Activated CD4-positive, alpha-beta memory T cell treated with anti-CD3 and anti-CD28 coated beads, Interleukin-2, amount 10 ng/mL, durations not matched to agents 7 days and 5 days (primary cell): ENCODE data around the gene ARMH4. TPM values are rescaled to one million over a fixed set of nuclear protein-coding genes. Genes with fewer than 3 reads are reported as not detected.
"Not testable (repeated sequence)": the region's sequence is repeated elsewhere in the genome, so short reads cannot be mapped to it uniquely, and the experiment has no call there.

Source experiments
- CTCF ChIA-PET: fragments of 350-600 bp; sonication (Branson Sonifier 250); formaldehyde crosslinking; loops from one replicate; lab custom pipeline; 2021; ENCODE audit warnings: antibody characterized with exemption, inconsistent platforms; lab: Charles Lee
- POLR2A ChIA-PET: fragments of 350-600 bp; sonication (Branson Sonifier 250); formaldehyde crosslinking; loops from one replicate; lab custom pipeline; 2021; ENCODE audit warnings: antibody characterized with exemption; lab: Charles Lee
- DNase-seq: peaks from one replicate; pipeline ENCODE4 v3.0.0-alpha.2; 2020
- H3K27ac Mint-ChIP-seq: one replicate; pipeline ENCODE4 v1.8.0; 2021; ENCODE audit warnings: mild to moderate bottlenecking, mixed read lengths
- H3K27me3 Mint-ChIP-seq: one replicate; pipeline ENCODE4 v1.8.0; 2021; ENCODE audit warnings: mixed read lengths
- H3K36me3 Mint-ChIP-seq: one replicate; pipeline ENCODE4 v1.8.0; 2021; ENCODE audit warnings: low read depth, mixed read lengths
- H3K4me1 Mint-ChIP-seq: one replicate; pipeline ENCODE4 v1.8.0; 2021; ENCODE audit warnings: mixed read lengths
- H3K4me3 Mint-ChIP-seq: one replicate; pipeline ENCODE4 v1.8.0; 2021; ENCODE audit warnings: mild to moderate bottlenecking, mixed read lengths
- H3K9me3 Mint-ChIP-seq: one replicate; pipeline ENCODE4 v1.8.0; 2021; ENCODE audit warnings: mixed read lengths
- total RNA-seq, 2 experiments: library from RNA; stranded (reverse); gene quantifications; one replicate each; pipeline ENCODE4 v1.2.3, GENCODE V29; 2021

Gene ARMH4
- total RNA-seq, 2 experiments from 2014 or later, result not detected

DNA sequence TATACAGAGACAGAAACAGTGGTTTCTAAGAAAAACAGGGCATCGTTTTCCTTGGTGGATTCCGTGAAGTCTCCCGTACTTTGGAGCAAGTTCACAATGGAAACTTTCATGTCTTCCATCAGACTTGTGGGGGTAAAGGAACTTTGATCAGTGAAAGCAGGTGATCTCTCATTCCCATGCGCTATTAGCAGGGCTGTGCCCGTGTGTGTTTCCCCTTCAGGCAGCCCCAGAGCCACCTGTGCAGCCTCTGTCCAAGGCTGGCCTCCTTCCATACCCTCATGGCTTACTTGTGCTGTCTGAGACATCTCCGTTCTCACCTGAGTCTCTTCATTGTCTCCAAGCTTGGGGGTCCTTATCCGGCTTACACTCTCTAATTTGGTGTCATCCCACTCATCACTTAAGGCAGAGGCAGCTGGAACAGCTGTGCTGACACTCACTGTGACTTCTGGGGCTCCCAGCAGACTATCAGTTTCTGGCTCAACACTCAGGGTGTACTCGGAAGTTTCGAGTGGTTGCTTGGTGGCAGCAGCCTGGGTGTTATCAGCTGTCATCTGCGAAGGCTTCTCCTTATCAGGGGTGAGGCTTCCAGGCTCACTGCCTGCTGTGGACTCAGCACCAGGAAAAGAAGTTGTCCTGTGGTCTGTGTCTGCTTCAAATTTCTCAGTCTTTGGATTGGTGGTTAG is 13.8 kb downstream of the ARMH4 start:
- H3K36me3 Mint-ChIP-seq, result no peaks in the 10 kb centered on the region
- no peak overlapping the region for H3K27ac Mint-ChIP-seq
- peaks cover 12% of the 10 kb centered on the region for H3K4me1 Mint-ChIP-seq
- no peaks in the 10 kb centered on the region for H3K9me3 Mint-ChIP-seq
- CTCF ChIA-PET, result interaction anchor here (0.5 kb wide), 1 partner anchor 43 kb away, joined by 3 read pairs; no protein-coding TSS in a partner anchor
- no peak overlapping the region for H3K4me3 Mint-ChIP-seq
- POLR2A ChIA-PET, result no interaction called here
- no peak for DNase-seq
- peaks cover 8% of the 10 kb centered on the region for H3K27me3 Mint-ChIP-seq

DNA sequence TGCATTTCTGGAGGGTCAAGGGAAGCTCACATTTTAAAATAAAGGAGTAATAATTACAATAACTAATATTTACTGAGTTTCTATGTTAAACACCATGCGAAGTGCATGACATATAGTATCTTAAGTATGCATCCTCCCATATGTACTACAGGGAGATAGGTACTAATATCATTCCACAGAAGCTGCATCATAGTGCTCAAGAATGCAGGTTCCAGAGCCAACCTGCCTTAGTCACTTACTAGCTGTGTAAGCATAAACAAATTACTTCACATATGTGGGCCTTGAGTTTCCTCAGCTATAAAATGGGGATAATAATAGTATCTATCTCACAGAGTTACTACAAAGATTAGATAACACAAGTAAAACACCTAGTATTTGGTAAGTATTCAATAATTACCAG is 18.3 kb downstream of the ARMH4 start:
- DNase-seq, result no peak
- ChIA-PET POLR2A (no interaction called here), CTCF (interaction anchor here (1.0 kb wide), 1 partner anchor 9 kb away, joined by 4 read pairs; no protein-coding TSS in a partner anchor)
- peaks cover 10% of the 10 kb centered on the region for H3K4me1 Mint-ChIP-seq
- no peaks in the 10 kb centered on the region for H3K9me3 Mint-ChIP-seq
- H3K36me3 Mint-ChIP-seq, result no peaks in the 10 kb centered on the region
- H3K27me3 Mint-ChIP-seq, result peaks cover 5% of the 10 kb centered on the region
- H3K4me3 Mint-ChIP-seq, result no peak overlapping the region
- no peak overlapping the region for H3K27ac Mint-ChIP-seq

GRCh38 chr14:58131386-58131785 is 20.6 kb downstream of the ARMH4 start:
- Mint-ChIP-seq H3K4me3 (no peak overlapping the region), H3K36me3 (no peaks in the 10 kb centered on the region), H3K4me1 (no peaks in the 10 kb centered on the region), H3K9me3 (no peaks in the 10 kb centered on the region), H3K27me3 (peaks cover 5% of the 10 kb centered on the region), H3K27ac (no peak overlapping the region)
- CTCF ChIA-PET, result no interaction called here
- no peak for DNase-seq
- POLR2A ChIA-PET, result no interaction called here

- H3K9me3 Mint-ChIP-seq, result peaks cover 9% of the 10 kb centered on the region
- POLR2A ChIA-PET, result no interaction called here
- peaks cover 3% of the 10 kb centered on the region for H3K27me3 Mint-ChIP-seq
- no peaks in the 10 kb centered on the region for H3K36me3 Mint-ChIP-seq
- H3K4me1 Mint-ChIP-seq, result no peaks in the 10 kb centered on the region
- DNase-seq, result no peak
- H3K4me3 Mint-ChIP-seq, result no peak overlapping the region
- no peak overlapping the region for H3K27ac Mint-ChIP-seq
- CTCF ChIA-PET, result no interaction called here
Measured at GRCh38 chr14:58130116-58130782, 21.8 kb downstream of the ARMH4 start.

DNA sequence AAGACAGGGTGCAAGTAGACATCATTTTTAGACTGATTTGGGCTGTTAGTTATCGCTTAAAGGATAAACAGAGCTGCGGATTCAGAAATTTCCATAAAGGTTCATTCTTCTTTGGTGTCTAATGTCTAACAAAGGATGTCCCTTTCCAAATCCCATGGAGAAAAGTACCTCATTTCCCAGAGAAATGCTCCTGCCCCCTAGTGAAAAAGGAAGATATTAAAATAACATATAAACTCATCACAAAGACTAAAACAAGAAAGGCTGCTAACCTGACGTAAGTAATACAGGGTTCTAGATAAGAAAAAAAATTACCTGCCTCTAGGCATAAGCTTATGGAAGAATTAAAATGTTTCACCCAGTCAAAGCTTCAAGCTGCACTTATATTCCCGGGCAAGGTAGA is 22.8 kb downstream of the ARMH4 start:
- Mint-ChIP-seq H3K27me3 (peaks cover 3% of the 10 kb centered on the region), H3K27ac (no peak overlapping the region), H3K4me1 (no peaks in the 10 kb centered on the region), H3K36me3 (no peaks in the 10 kb centered on the region), H3K4me3 (no peak overlapping the region), H3K9me3 (peaks cover 9% of the 10 kb centered on the region)
- CTCF ChIA-PET, result no interaction called here
- POLR2A ChIA-PET, result no interaction called here
- DNase-seq, result no peak

DNA sequence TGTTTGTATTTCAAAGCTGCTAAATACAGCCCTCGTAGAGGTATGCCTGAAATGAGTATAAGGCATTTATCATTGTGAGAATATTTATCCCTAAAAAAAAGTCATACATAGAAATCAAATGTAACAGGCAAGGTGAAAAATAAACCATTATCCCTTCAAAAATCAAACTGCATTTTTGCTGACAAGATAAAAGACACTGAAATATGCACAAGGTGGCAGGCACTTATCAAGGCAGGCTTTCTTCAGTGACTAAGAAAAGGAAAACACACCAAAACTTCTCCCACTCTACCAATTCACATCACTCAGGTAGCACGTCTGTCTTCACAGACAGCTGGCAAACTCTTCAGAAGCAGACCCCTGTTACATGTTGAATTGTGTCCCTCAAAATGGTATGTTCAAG is 23.6 kb downstream of the ARMH4 start:
- no peaks in the 10 kb centered on the region for H3K36me3 Mint-ChIP-seq
- no peak overlapping the region for H3K27ac Mint-ChIP-seq
- CTCF ChIA-PET, result no interaction called here
- H3K4me3 Mint-ChIP-seq, result no peak overlapping the region
- no peak for DNase-seq
- peaks cover 3% of the 10 kb centered on the region for H3K27me3 Mint-ChIP-seq
- H3K4me1 Mint-ChIP-seq, result no peaks in the 10 kb centered on the region
- peaks cover 9% of the 10 kb centered on the region for H3K9me3 Mint-ChIP-seq
- POLR2A ChIA-PET, result no interaction called here

DNA sequence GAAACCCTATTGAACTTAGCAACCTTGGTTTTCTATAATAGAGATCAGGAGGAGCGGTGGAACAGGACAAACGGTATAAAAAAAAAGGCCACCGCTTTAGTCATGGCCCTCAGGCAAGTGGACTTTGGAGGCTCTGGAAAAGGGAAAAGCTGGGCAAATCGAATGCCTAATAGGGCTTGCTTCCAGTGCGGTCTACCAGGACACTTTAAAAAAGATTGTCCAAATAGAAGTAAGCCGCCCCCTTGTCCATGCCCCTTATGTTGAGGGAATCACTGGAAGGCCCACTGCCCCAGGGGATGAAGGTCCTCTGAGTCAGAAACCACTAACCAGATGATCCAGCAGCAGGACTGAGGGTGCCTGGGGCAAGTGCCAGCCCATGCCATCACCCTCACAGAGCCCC is 29.5 kb downstream of the ARMH4 start:
- H3K4me1 Mint-ChIP-seq, H3K9me3 Mint-ChIP-seq, CTCF ChIA-PET, H3K36me3 Mint-ChIP-seq, H3K27ac Mint-ChIP-seq, H3K4me3 Mint-ChIP-seq, POLR2A ChIA-PET, DNase-seq: not testable (repeated sequence)
- H3K27me3 Mint-ChIP-seq, result peaks cover 13% of the 10 kb centered on the region

DNA sequence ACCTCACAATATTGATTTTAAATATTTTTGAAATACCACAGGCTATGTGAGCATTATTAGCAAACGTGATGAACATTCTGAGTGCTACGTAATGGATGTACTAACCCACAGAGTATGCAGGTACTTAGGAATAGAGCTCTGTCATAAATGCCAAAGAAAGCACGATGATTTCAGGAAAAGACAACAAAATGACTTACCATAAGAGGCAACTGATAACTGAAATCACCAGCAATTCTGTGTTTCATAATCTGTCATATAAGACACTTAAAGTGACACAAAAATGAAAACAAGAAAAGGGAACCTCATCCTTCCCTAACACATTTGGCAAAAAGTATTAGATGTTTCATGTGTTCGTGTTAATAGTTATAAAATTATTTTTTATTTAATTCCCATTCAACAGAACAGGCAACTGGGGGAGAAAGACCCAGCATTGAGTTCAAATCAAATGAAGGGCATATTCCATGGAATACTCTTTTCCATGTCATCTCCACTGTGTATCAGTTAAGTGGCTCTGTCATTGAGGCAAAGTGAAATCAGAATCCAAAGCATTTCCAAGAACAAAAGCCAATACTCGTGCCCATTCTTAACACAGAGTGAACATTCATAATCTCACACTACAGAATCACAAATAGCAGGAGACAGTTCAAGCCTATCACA is 30.4 kb downstream of the ARMH4 start:
- CTCF ChIA-PET, result no interaction called here

DNA sequence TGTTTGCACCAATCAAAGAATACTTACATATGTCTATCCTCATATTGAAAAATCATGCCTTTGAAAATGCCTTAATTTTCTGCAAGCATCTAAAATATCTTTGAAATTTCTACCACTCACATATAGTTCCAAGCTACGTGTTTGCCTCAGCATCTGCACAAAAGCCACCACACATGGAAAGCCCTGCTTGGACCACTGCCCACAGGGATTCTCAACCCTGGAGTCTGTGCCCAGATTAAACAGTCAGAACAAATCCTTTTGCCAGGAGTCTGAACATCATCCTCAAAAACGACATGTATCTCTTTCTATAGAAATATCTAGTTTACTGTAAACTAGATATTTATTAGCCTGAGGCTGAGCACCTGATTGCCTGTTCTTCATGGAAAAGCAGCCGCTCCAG is 32.6 kb downstream of the ARMH4 start:
- Mint-ChIP-seq H3K27me3 (peaks cover 15% of the 10 kb centered on the region), H3K36me3 (no peaks in the 10 kb centered on the region), H3K27ac (no peak overlapping the region), H3K9me3 (no peaks in the 10 kb centered on the region), H3K4me3 (no peak overlapping the region), H3K4me1 (no peaks in the 10 kb centered on the region)
- ChIA-PET CTCF (no interaction called here), POLR2A (no interaction called here)
- no peak for DNase-seq

More for the DNA sequence above, 30.4 kb downstream of the ARMH4 start:
- DNase-seq, result no peak
- H3K27ac Mint-ChIP-seq, result no peak overlapping the region
- H3K4me1 Mint-ChIP-seq, result no peaks in the 10 kb centered on the region
- peaks cover 13% of the 10 kb centered on the region for H3K27me3 Mint-ChIP-seq
- peaks cover 9% of the 10 kb centered on the region for H3K9me3 Mint-ChIP-seq
- POLR2A ChIA-PET, result no interaction called here
- H3K36me3 Mint-ChIP-seq, result no peaks in the 10 kb centered on the region
- H3K4me3 Mint-ChIP-seq, result no peak overlapping the region

DNA sequence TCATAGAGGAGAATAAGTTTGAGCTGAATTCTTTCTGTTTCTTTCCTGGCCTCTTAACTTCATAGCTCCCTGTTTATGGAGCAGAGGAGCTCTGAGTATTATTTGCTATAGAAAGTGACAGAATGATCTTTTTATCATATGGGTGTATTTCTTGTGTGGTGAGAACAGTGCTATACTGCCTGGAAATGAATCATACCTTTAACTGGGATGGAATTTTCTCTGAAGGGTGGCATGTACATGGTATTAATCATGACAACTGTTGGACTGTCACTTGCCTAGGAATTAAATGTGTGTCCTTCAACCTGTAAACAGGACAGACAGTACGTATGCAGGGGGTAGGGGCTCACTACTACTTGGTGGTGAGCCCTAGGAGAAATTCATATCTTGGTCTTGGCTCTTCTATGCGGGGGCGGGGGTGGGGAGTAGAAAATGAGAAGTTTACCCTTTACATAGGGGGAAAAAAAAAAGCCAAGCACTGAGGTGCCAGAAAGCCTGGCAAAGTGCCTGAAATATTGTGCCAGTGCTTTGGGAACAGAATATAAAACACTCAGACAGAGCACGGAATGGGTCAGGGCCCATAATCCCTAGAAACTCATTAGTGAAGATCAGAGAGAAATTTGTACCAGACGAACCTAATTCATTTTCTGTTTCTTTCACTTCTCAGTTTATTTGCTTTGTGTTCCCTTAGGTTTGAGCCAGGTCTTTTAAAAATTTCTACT is 33.8 kb downstream of the ARMH4 start:
- CTCF ChIA-PET, result interaction anchor here (1.4 kb wide), 1 partner anchor 10 kb away, joined by 4 read pairs; no protein-coding TSS in a partner anchor
- Mint-ChIP-seq H3K27ac (no peak overlapping the region), H3K27me3 (peaks cover 19% of the 10 kb centered on the region), H3K4me1 (no peaks in the 10 kb centered on the region), H3K4me3 (no peak overlapping the region), H3K36me3 (no peaks in the 10 kb centered on the region), H3K9me3 (no peaks in the 10 kb centered on the region)
- DNase-seq, result no peak
- POLR2A ChIA-PET, result no interaction called here

GRCh38 chr14:58109744-58110143 is 42.3 kb downstream of the ARMH4 start:
- H3K27ac Mint-ChIP-seq, result no peak overlapping the region
- no peaks in the 10 kb centered on the region for H3K36me3 Mint-ChIP-seq
- CTCF ChIA-PET, result interaction anchor here (0.6 to 1.8 kb wide), 2 partner anchors 59 to 98 kb away, joined by 3 to 8 read pairs; no protein-coding TSS in a partner anchor
- peaks cover 30% of the 10 kb centered on the region for H3K27me3 Mint-ChIP-seq
- H3K4me1 Mint-ChIP-seq, result peaks cover 3% of the 10 kb centered on the region
- POLR2A ChIA-PET, result no interaction called here
- no peak overlapping the region for H3K4me3 Mint-ChIP-seq
- H3K9me3 Mint-ChIP-seq, result no peaks in the 10 kb centered on the region
- no peak for DNase-seq

DNA sequence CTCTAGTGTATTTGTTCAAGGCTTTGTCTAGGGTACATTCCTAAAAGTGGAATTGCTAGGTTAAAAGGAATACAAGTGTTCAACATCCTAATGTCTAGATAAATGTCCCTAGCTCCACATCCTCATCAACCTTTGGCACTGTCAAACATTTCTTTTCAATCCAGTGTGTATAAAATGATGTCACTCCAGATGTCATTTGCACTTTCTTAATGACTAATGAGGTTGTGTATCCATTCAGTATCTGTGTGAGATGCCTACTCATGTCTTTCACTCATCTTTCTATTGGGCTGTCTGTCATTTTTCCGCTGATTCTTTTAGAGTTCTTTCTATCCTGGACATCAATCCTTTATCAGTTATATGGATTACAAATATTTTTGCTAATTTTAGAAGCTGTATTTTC is 43.3 kb downstream of the ARMH4 start:
- Mint-ChIP-seq H3K4me1 (peaks cover 3% of the 10 kb centered on the region), H3K27me3 (peaks cover 34% of the 10 kb centered on the region), H3K27ac (no peak overlapping the region), H3K9me3 (no peaks in the 10 kb centered on the region), H3K36me3 (no peaks in the 10 kb centered on the region), H3K4me3 (no peak overlapping the region)
- DNase-seq, result no peak
- POLR2A ChIA-PET, result interaction anchor here (0.6 kb wide), 1 partner anchor 252 kb away, joined by 3 read pairs; no protein-coding TSS in a partner anchor
- CTCF ChIA-PET, result interaction anchor here (0.5 to 1.8 kb wide), 5 partner anchors 9 to 90 kb away, joined by 3 to 8 read pairs (median 3); no protein-coding TSS in a partner anchor
